OCI-M1 (cell line): ENCODE measurements around the gene HLA-DQA2.
A peak's percentile ranks its signal among the peaks of the same experiment; 100 is the strongest.
"Not testable (repeated sequence)": the region's sequence is repeated elsewhere in the genome, so short reads cannot be mapped to it uniquely, and the experiment has no call there.

Experiments
- DNase-seq: peaks from one replicate; lab custom pipeline; 2025; lab: John Stamatoyannopoulos, UW

Gene HLA-DQA2

GRCh38 chr6:32779036-32779435, 37.8 kb downstream of the HLA-DQA2 start:
- DNase-seq: no peak

GRCh38 chr6:32782923-32783322, 41.7 kb downstream of the HLA-DQA2 start:
- DNase-seq: not testable (repeated sequence)

GRCh38 chr6:32785781-32786533, 44.8 kb downstream of the HLA-DQA2 start:
- peak; percentile 91 for DNase-seq

GRCh38 chr6:32790306-32790705, 49.1 kb downstream of the HLA-DQA2 start:
- DNase-seq: no peak

- DNase-seq: no peak
Measured at GRCh38 chr6:32792901-32793435, 51.8 kb downstream of the HLA-DQA2 start.

- peak; percentile 74 for DNase-seq
Measured at GRCh38 chr6:32794510-32794909, 53.3 kb downstream of the HLA-DQA2 start.
